HCT116 (cell line): ENCODE measurements around the gene ST6GALNAC2.

Experiments used
- ATF3 ChIP-seq: IDR thresholded peaks from 2 replicates; pipeline ENCODE4 v1.6.1; 2012
- CTCF ChIP-seq, 3 experiments: fragments of 200-600 bp in 1 of 3; sonication (generic) in 1 of 3; IDR thresholded peaks in 2 of 3; conservative IDR thresholded peaks in 1 of 3; 2 replicates each; pipeline ENCODE4 v1.5.1; 2012 to 2017; ENCODE audit warnings: low read depth in 2 of 3, low read length in 2 of 3, antibody characterized with exemption in 1 of 3, borderline replicate concordance in 1 of 3, control low read depth in 1 of 3, mild to moderate bottlenecking in 1 of 3, mixed read lengths in 1 of 3, mixed run types in 1 of 3, moderate library complexity in 1 of 3; ENCODE audit not compliant: insufficient read depth in 1 of 3
- EZH2 ChIP-seq: fragments of 200-600 bp; sonication (generic); IDR thresholded peaks from 2 replicates; pipeline ENCODE4 v1.6.1; 2017; ENCODE audit warnings: antibody characterized with exemption, mixed run types
- FOSL1 ChIP-seq: IDR thresholded peaks from 2 replicates; pipeline ENCODE4 v1.6.1; 2012; ENCODE audit warnings: low read depth
- JUND ChIP-seq: IDR thresholded peaks from 2 replicates; pipeline ENCODE4 v1.6.1; 2012
- MAX ChIP-seq: IDR thresholded peaks from 2 replicates; pipeline ENCODE4 v1.6.1; 2012
- POLR2A ChIP-seq: IDR thresholded peaks from 2 replicates; pipeline ENCODE4 v1.7.0; 2011; ENCODE audit warnings: borderline replicate concordance; ENCODE audit not compliant: insufficient read depth, insufficient read length; ENCODE audit errors: extremely low read depth
- REST ChIP-seq: IDR thresholded peaks from 2 replicates; pipeline ENCODE4 v1.6.1; 2012; ENCODE audit warnings: low read depth
- ZNF274 ChIP-seq: fragments of 200-500 bp; sonication (Bioruptor generic); IDR thresholded peaks from 2 replicates; pipeline ENCODE4 v1.6.1; 2014; ENCODE audit warnings: mild to moderate bottlenecking, low read depth, low read length, inconsistent platforms

- TF ChIP-seq EZH2 (no peak), CTCF (IDR thresholded peaks at IDR 0.05 in 2 of 3, conservative IDR thresholded peaks at IDR 0.05 in 1 of 3; ENCODE audit: borderline replicate concordance in 1 of 3, insufficient read depth in 1 of 3, low read depth in 2 of 3, low read length in 2 of 3) (no peak), ZNF274 (no peak), POLR2A (no peak), REST (no peak), FOSL1 (no peak), JUND (no peak), MAX (no peak), ATF3 (no peak)
Observed at GRCh38 chr17:76562734-76563148, 22.9 kb downstream of the ST6GALNAC2 start.
